ENCODE data around the gene TAOK2.

TAOK2 gene

DNA sequence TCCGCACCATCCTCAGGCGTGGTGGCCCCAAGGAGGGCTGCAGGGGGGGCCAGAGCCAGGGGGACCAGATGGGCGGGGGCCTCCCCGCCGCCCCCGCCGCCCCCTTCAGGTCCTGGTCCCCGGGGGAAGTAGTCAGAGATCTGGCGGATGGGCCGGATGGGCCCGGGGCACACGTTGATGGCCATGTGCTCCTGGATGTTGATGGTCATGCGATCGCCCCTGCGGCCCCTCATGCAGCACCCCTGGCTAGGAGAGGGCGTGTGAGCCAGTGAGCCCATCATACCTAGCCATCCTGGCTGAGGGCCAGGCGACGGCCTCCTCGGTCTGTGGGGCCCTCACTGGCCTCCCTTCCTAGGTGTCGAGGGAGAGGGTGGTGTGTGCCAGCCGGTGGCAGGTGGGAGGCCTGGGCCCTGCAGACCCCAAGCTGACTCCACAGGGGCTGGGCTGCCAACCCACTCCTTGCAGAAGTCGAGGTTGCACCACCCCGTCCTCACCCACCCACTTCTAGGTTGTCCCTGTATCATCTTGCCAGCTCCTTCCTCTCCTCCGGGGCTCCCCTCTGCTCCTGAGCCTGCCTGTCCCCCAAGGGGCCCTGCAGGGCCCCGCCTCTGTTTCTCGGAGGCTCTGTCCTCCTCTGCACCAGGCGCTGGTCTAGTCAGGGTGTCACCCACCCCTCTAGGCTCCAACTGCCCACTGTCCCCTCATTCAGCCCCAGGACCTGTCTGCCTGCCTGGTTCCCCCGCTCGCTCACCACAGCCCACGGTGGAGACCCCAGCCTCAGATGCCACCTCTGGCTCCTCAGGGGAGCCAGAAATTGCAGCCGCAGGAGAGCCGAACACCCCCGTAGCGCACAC lies 36.5 kb downstream of the TAOK2 start:
- DNase-seq, result no peak

DNA sequence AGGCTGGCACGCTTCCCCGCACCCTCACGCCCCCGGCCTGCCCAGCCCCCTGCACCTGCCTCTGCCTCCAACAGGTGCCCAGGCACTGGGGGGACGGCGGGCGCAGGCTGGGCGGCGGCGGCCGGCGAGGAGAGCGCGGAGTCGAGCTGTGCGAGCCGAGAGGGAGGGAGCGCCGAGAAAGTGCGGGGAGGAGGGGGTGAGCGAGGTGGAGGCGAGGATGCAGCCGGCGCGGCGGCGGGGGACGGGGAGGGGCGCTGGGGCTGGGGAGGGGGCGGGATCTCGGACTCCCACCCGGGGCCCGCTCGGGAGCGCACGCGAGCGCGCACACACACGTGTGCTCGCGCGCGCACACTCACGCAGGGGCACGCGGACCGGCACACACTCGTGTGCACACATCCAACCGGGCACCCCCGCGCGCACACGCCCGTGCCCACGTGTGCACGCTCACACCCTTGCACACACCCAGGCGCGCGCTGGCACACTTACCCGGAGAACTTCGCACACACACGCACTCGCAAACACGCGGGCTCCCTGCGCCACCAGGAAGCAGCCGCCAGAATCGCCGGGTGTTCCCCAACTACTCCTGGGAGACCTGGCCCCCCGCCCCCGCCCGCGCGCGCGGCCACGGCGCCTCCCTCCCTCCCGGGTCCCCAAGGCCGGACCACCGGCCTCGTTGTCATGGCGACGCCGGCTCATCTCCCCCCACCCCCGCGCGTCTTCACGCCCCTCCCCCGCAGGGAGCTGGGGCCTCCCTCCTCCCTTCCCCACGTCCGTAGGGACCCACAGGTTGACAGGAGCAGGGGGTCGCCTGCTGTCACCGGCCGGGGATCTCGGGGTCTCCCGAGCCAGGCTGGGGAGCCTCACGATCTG lies 37.4 kb downstream of the TAOK2 start, which contains the start of gene DOC2A:
TSS of gene DOC2A (minus strand) at position 184 of the 870 bp plus-strand sequence. CDS start 805 bp downstream, outside the sequence.
- peak within 1 kb of the TSS in 1 of 2 experiments; percentile 61 for H3K18ac ChIP-seq (ENCODE audit: low read depth in 1 of 2, low read length in 2 of 2)
- peaks cover 19% of the 10 kb centered on the region for H3K4me1 ChIP-seq (ENCODE audit: control insufficient read depth, insufficient read depth, low read depth, low read length)
- no peak within 1 kb of the TSS for H2BK12ac ChIP-seq (ENCODE audit: low read length in 2 of 2)
- H2BK120ac ChIP-seq (ENCODE audit: low read depth, low read length), result no peak within 1 kb of the TSS
- 1% methylated on average over 59 of the region's 99 CpGs for WGBS
- no peak within 1 kb of the TSS for H2BK5ac ChIP-seq (ENCODE audit: low read depth, low read length, poor library complexity, severe bottlenecking)
- no peak within 1 kb of the TSS for H4K8ac ChIP-seq (ENCODE audit: low read length)
- peaks cover 33 to 44% of the 10 kb centered on the region in 2 experiments for H3K27me3 ChIP-seq (ENCODE audit: control insufficient read depth in 1 of 2, insufficient read depth in 1 of 2, low read length in 2 of 2)
- H3K36me3 ChIP-seq (ENCODE audit: control insufficient read depth in 1 of 2, insufficient read depth in 2 of 2, low read depth in 1 of 2, low read length in 2 of 2), result peaks cover 0 to 10% of the 10 kb centered on the region in 2 experiments
- H2BK15ac ChIP-seq (ENCODE audit: low read depth, poor library complexity, severe bottlenecking), result no peak within 1 kb of the TSS
- no peak within 1 kb of the TSS for H3K27ac ChIP-seq (ENCODE audit: low read length, poor library complexity, severe bottlenecking)
- no peak within 1 kb of the TSS for H4K91ac ChIP-seq (ENCODE audit: low read length)
- H3K4ac ChIP-seq (ENCODE audit: low read depth in 1 of 2, low read length in 2 of 2), result no peak within 1 kb of the TSS
- DNase-seq, result peak; percentile 10
- no peaks in the 10 kb centered on the region for H3K79me1 ChIP-seq (replicated peaks; ENCODE audit: low read length, poor library complexity, severe bottlenecking)
- no peak within 1 kb of the TSS for H3K9ac ChIP-seq (ENCODE audit: low read length)
- no peak within 1 kb of the TSS for H3K14ac ChIP-seq (ENCODE audit: low read length in 2 of 2)
- H2AK5ac ChIP-seq (ENCODE audit: low read length, severe bottlenecking), result no peak within 1 kb of the TSS
- peak within 1 kb of the TSS; percentile 55 for H3K4me3 ChIP-seq (ENCODE audit: insufficient read depth in 1 of 2, low read depth in 1 of 2, low read length in 2 of 2)
- no peak within 1 kb of the TSS for H2AFZ ChIP-seq (ENCODE audit: low read depth, low read length)
- H3K4me2 ChIP-seq (ENCODE audit: low read length, poor library complexity, severe bottlenecking), result peak within 1 kb of the TSS; percentile 90
- peak within 1 kb of the TSS in 1 of 2 experiments; percentile 94 for H3K23ac ChIP-seq (ENCODE audit: low read length in 2 of 2)
- H3K9me3 ChIP-seq (ENCODE audit: control insufficient read depth, low read length), result no peaks in the 10 kb centered on the region

More for the DNA sequence above, 36.5 kb downstream of the TAOK2 start:
- Histone ChIP-seq H2BK12ac (ENCODE audit: low read length in 2 of 2) (no peak overlapping the region), H3K4ac (ENCODE audit: low read depth in 1 of 2, low read length in 2 of 2) (no peak overlapping the region), H4K8ac (ENCODE audit: low read length) (no peak overlapping the region), H3K36me3 (ENCODE audit: control insufficient read depth in 1 of 2, insufficient read depth in 2 of 2, low read depth in 1 of 2, low read length in 2 of 2) (peaks cover 0 to 17% of the 10 kb centered on the region in 2 experiments), H3K4me3 (ENCODE audit: insufficient read depth in 1 of 2, low read depth in 1 of 2, low read length in 2 of 2) (peak overlapping the region; percentile 37 to 55), H2AK5ac (ENCODE audit: low read length, severe bottlenecking) (no peak overlapping the region), H2BK120ac (ENCODE audit: low read depth, low read length) (no peak overlapping the region), H2AFZ (ENCODE audit: low read depth, low read length) (no peak overlapping the region), H3K79me1 (replicated peaks; ENCODE audit: low read length, poor library complexity, severe bottlenecking) (no peaks in the 10 kb centered on the region), H3K9me3 (ENCODE audit: control insufficient read depth, low read length) (no peaks in the 10 kb centered on the region), H3K23ac (ENCODE audit: low read length in 2 of 2) (no peak overlapping the region), H4K91ac (ENCODE audit: low read length) (no peak overlapping the region), H3K4me1 (ENCODE audit: control insufficient read depth, insufficient read depth, low read depth, low read length) (peaks cover 20% of the 10 kb centered on the region), H2BK15ac (ENCODE audit: low read depth, poor library complexity, severe bottlenecking) (no peak overlapping the region), H2BK5ac (ENCODE audit: low read depth, low read length, poor library complexity, severe bottlenecking) (no peak overlapping the region), H3K27me3 (ENCODE audit: control insufficient read depth in 1 of 2, insufficient read depth in 1 of 2, low read length in 2 of 2) (peaks cover 33 to 44% of the 10 kb centered on the region in 2 experiments), H3K9ac (ENCODE audit: low read length) (no peak overlapping the region), H3K14ac (ENCODE audit: low read length in 2 of 2) (no peak overlapping the region), H3K18ac (ENCODE audit: low read depth in 1 of 2, low read length in 2 of 2) (no peak overlapping the region), H3K4me2 (ENCODE audit: low read length, poor library complexity, severe bottlenecking) (peak overlapping the region; percentile 90), H3K27ac (ENCODE audit: low read length, poor library complexity, severe bottlenecking) (no peak overlapping the region)
- WGBS, result 46% methylated on average over 32 of the region's 34 CpGs

DNA sequence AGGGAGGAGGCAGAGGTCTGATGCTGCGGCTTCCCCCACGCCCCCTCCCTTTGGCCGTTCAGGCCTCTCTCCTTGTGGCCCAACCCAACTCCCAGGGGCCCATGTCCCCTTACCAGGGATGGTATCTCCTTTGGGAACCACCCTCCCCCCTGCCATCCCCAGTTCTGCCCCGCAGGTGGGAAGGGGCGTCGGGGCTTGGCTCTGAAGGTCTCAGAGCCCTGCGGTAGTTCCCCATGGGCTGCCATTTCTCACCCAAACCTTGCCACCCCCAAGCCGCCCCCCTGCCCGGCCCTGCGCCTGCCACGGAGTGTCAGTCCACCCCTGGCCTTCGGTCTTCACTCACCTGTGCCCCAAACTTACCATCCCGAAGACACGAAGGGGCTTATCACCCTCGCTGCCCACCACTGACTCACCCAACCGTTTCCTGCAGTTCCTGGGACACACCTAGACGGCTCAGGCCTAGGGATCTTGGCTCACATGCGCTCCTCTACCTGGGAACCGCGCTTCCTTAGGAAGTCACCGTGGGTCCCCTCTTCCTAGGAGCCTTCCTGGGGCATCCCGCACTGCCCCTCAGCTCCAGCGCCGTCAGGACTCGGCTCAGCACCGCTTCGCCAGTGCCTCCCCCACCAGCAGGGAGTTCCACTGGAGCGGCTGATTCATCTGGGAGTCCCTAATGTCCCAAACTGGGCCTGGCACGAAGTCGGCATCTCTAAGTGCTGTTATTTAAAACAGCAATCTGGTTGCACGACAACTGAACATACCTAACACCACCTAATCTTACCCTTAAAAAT lies 38.2 kb downstream of the TAOK2 start:
- 15% methylated on average over 31 of the region's 31 CpGs for WGBS
- Histone ChIP-seq H2BK5ac (ENCODE audit: low read depth, low read length, poor library complexity, severe bottlenecking) (no peak overlapping the region), H3K36me3 (ENCODE audit: control insufficient read depth in 1 of 2, insufficient read depth in 2 of 2, low read depth in 1 of 2, low read length in 2 of 2) (peaks cover 0 to 1% of the 10 kb centered on the region in 2 experiments), H2BK120ac (ENCODE audit: low read depth, low read length) (no peak overlapping the region), H3K14ac (ENCODE audit: low read length in 2 of 2) (no peak overlapping the region), H3K27me3 (ENCODE audit: control insufficient read depth in 1 of 2, insufficient read depth in 1 of 2, low read length in 2 of 2) (peaks cover 38 to 49% of the 10 kb centered on the region in 2 experiments), H3K4me3 (ENCODE audit: insufficient read depth in 1 of 2, low read depth in 1 of 2, low read length in 2 of 2) (no peak overlapping the region), H3K79me1 (replicated peaks; ENCODE audit: low read length, poor library complexity, severe bottlenecking) (no peaks in the 10 kb centered on the region), H2AFZ (ENCODE audit: low read depth, low read length) (no peak overlapping the region), H3K18ac (ENCODE audit: low read depth in 1 of 2, low read length in 2 of 2) (no peak overlapping the region), H3K9me3 (ENCODE audit: control insufficient read depth, low read length) (no peaks in the 10 kb centered on the region), H3K4me2 (ENCODE audit: low read length, poor library complexity, severe bottlenecking) (no peak overlapping the region), H3K23ac (ENCODE audit: low read length in 2 of 2) (no peak overlapping the region), H4K8ac (ENCODE audit: low read length) (no peak overlapping the region), H3K27ac (ENCODE audit: low read length, poor library complexity, severe bottlenecking) (no peak overlapping the region), H4K91ac (ENCODE audit: low read length) (no peak overlapping the region), H2BK15ac (ENCODE audit: low read depth, poor library complexity, severe bottlenecking) (no peak overlapping the region), H3K9ac (ENCODE audit: low read length) (no peak overlapping the region), H2AK5ac (ENCODE audit: low read length, severe bottlenecking) (no peak overlapping the region), H3K4me1 (ENCODE audit: control insufficient read depth, insufficient read depth, low read depth, low read length) (peaks cover 19% of the 10 kb centered on the region), H2BK12ac (ENCODE audit: low read length in 2 of 2) (no peak overlapping the region), H3K4ac (ENCODE audit: low read depth in 1 of 2, low read length in 2 of 2) (no peak overlapping the region)
- DNase-seq, result no peak
